ENCODE results near the gene COX7A2L. TPM values are rescaled to one million over a fixed set of nuclear protein-coding genes. Genes with fewer than 3 reads are reported as not detected.
A peak's percentile ranks its signal among the peaks of the same experiment; 100 is the strongest.
"Not testable (repeated sequence)": the region's sequence is repeated elsewhere in the genome, so short reads cannot be mapped to it uniquely, and the experiment has no call there.

COX7A2L gene
- total RNA-seq, 4 donors from 2014 or later, result 56.9 to 122 (median 95.1) TPM

GRCh38 chr2:42337356-42337820, 23.6 kb downstream of the COX7A2L start:
- no peaks in the 10 kb centered on the region for H3K27me3 ChIP-seq
- no peak overlapping the region for H3K27ac ChIP-seq (replicated peaks in 1 of 4)
- DNase-seq (ENCODE audit: extremely low spot score), result peak; percentile 64
- peaks cover 15 to 79% (median 41%) of the 10 kb centered on the region in 4 donors for H3K36me3 ChIP-seq
- intact Hi-C loops (cut with DNase I), result loop anchor here (10.0 kb wide), 1 partner anchor 493 kb away; no protein-coding TSS in a partner anchor
- H3K4me1 ChIP-seq, result peaks cover 7 to 14% (median 10%) of the 10 kb centered on the region in 4 donors
- no peak for TF ChIP-seq EP300 (IDR thresholded peaks at IDR 0.05)
- no peak for TF ChIP-seq CTCF (IDR thresholded peaks at IDR 0.05)
- TF ChIP-seq POLR2A (IDR thresholded peaks at IDR 0.05; ENCODE audit: low read depth), result no peak
- no peak for TF ChIP-seq POLR2AphosphoS5 (IDR thresholded peaks at IDR 0.05)
- no peak overlapping the region for H3K4me3 ChIP-seq
- H3K9me3 ChIP-seq, result no peaks in the 10 kb centered on the region
- 83% methylated on average over 5 of the region's 5 CpGs for WGBS

GRCh38 chr2:42336361-42336965, 24.6 kb downstream of the COX7A2L start:
- peaks cover 0 to 5% (median 1%) of the 10 kb centered on the region in 4 donors for H3K4me1 ChIP-seq
- TF ChIP-seq EP300 (IDR thresholded peaks at IDR 0.05), result no peak
- TF ChIP-seq POLR2A (IDR thresholded peaks at IDR 0.05; ENCODE audit: low read depth), result no peak
- TF ChIP-seq POLR2AphosphoS5 (IDR thresholded peaks at IDR 0.05), result no peak
- TF ChIP-seq CTCF (IDR thresholded peaks at IDR 0.05), result no peak
- 89% methylated on average over 5 of the region's 9 CpGs for WGBS
- H3K4me3 ChIP-seq, result no peak overlapping the region
- peaks cover 24 to 88% (median 48%) of the 10 kb centered on the region in 4 donors for H3K36me3 ChIP-seq
- H3K27me3 ChIP-seq, result no peaks in the 10 kb centered on the region
- H3K27ac ChIP-seq (replicated peaks in 1 of 4), result no peak overlapping the region
- intact Hi-C loops (cut with DNase I), result loop anchor here (10.0 kb wide), 1 partner anchor 492 kb away; no protein-coding TSS in a partner anchor
- H3K9me3 ChIP-seq, result no peaks in the 10 kb centered on the region
- peak; percentile 68 for DNase-seq (ENCODE audit: extremely low spot score)

DNA sequence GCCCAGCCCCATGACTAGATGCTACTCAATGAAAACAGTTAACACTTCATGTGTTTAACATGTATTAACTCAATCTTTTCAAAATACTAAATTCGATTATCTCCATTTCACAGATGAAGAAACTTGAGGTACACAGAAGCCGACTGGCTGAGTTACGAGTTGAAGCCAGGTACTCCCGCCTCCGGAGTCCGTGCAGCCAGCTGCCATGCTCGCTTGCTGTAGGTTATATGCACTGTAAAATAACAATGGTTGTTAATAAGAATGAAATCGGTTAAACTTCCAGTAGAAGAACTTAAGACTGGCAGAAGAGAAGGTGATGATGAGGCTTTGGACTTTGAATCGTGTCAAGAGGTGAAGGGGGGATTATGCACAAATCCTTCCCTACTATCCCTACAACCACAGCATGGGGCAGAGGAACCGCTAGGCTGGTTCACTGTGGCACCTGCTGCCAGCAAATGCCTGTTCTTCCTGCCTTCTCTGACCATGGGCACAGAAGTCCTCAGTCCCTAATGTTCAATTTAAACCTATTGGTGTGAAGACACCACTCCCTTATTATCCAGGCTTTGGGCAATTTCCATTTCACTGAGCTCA, 25.4 kb downstream of the COX7A2L start:
- Histone ChIP-seq H3K27ac (replicated peaks in 1 of 4) (no peak overlapping the region), H3K27me3 (no peaks in the 10 kb centered on the region), H3K4me3 (no peak overlapping the region), H3K9me3 (no peaks in the 10 kb centered on the region), H3K4me1 (no peaks in the 10 kb centered on the region), H3K36me3 (peaks cover 25 to 88% (median 49%) of the 10 kb centered on the region in 4 donors)
- DNase-seq (ENCODE audit: extremely low spot score), result peak; percentile 62
- intact Hi-C loops (cut with DNase I), result loop anchor here (10.0 kb wide), 1 partner anchor 491 kb away; no protein-coding TSS in a partner anchor
- TF ChIP-seq CTCF (IDR thresholded peaks at IDR 0.05) (no peak), EP300 (IDR thresholded peaks at IDR 0.05) (no peak), POLR2A (IDR thresholded peaks at IDR 0.05; ENCODE audit: low read depth) (no peak), POLR2AphosphoS5 (IDR thresholded peaks at IDR 0.05) (no peak)
- WGBS, result 97% methylated on average over 10 of the region's 10 CpGs

- H3K4me3 ChIP-seq; H3K27ac ChIP-seq (replicated peaks in 1 of 4); DNase-seq (ENCODE audit: extremely low spot score); H3K27me3 ChIP-seq; H3K9me3 ChIP-seq; H3K4me1 ChIP-seq: not testable (repeated sequence)
- peaks cover 26 to 85% (median 50%) of the 10 kb centered on the region in 4 donors for H3K36me3 ChIP-seq
- intact Hi-C loops (cut with DNase I), result loop anchor here (10.0 kb wide), 1 partner anchor 490 kb away; no protein-coding TSS in a partner anchor
- 98% methylated on average over 6 of the region's 6 CpGs for WGBS
Measured at GRCh38 chr2:42334865-42335264, 26.2 kb downstream of the COX7A2L start.

GRCh38 chr2:42334220-42334619, 26.8 kb downstream of the COX7A2L start:
- no peaks in the 10 kb centered on the region for H3K4me1 ChIP-seq
- H3K27ac ChIP-seq (replicated peaks in 1 of 4), result no peak overlapping the region
- no peaks in the 10 kb centered on the region for H3K9me3 ChIP-seq
- intact Hi-C loops (cut with DNase I), result loop anchor here (10.0 kb wide), 1 partner anchor 489 kb away; no protein-coding TSS in a partner anchor
- H3K27me3 ChIP-seq, result no peaks in the 10 kb centered on the region
- H3K36me3 ChIP-seq, result peaks cover 30 to 86% (median 53%) of the 10 kb centered on the region in 4 donors
- TF ChIP-seq CTCF (IDR thresholded peaks at IDR 0.05) (no peak), POLR2A (IDR thresholded peaks at IDR 0.05; ENCODE audit: low read depth) (no peak), EP300 (IDR thresholded peaks at IDR 0.05) (no peak), POLR2AphosphoS5 (IDR thresholded peaks at IDR 0.05) (no peak)
- DNase-seq (ENCODE audit: extremely low spot score), result no peak
- 89% methylated on average over 3 of the region's 3 CpGs for WGBS
- H3K4me3 ChIP-seq, result no peak overlapping the region
